GM12891 (cell line): Measurements from ENCODE around the gene PSTK.

Experiments
- POLR2A ChIP-seq: IDR thresholded peaks from 2 replicates; pipeline ENCODE4 v1.6.1; 2011; ENCODE audit warnings: low read depth, low read length, control low read depth
- POLR2AphosphoS5 ChIP-seq: IDR thresholded peaks from 2 replicates; pipeline ENCODE4 v1.6.1; 2011; ENCODE audit warnings: low read depth, low read length, control low read depth
- POU2F2 ChIP-seq: IDR thresholded peaks from 2 replicates; pipeline ENCODE4 v1.6.1; 2011; ENCODE audit warnings: low read depth, mild to moderate bottlenecking, control low read depth, low read length, moderate library complexity
- SPI1 ChIP-seq: IDR thresholded peaks from 2 replicates; pipeline ENCODE4 v1.6.1; 2011; ENCODE audit warnings: low read depth, low read length, control low read depth

GRCh38 chr10:122955892-122956291 is 24.3 kb upstream of the PSTK start:
- TF ChIP-seq POLR2A: no peak
- no peak for TF ChIP-seq SPI1
- TF ChIP-seq POLR2AphosphoS5: no peak
- no peak for TF ChIP-seq POU2F2
